Right lobe of liver (tissue), 6 donors: Measurements from ENCODE around the gene ANKRD33B. TPM values are rescaled to one million over a fixed set of nuclear protein-coding genes. Genes with fewer than 3 reads are reported as not detected.

Experiments used
- ATAC-seq, 4 donors: fragments of 200-7000 bp; cut with Tn5 transposase; one replicate each; pipeline ENCODE4 v1.9.1; 2020; ENCODE audit warnings: mild to moderate bottlenecking in 4 of 4, moderate library complexity in 4 of 4
- DNase-seq, 3 donors: peaks; one replicate each; pipeline ENCODE4 v3.0.0-alpha.2; 2020
- H3K27ac ChIP-seq, 3 donors: fragments of 200-600 bp; one replicate each; pipeline ENCODE4 v1.8.0; 2022
- H3K27me3 ChIP-seq, 2 donors: fragments of 200-600 bp; one replicate each; pipeline ENCODE4 v1.8.0; 2022
- H3K36me3 ChIP-seq, 4 donors: fragments of 200-600 bp; sonication (generic) in 1 of 4; one replicate each; pipeline versions ENCODE4 v1.5.1 to v1.8.0; 2017 to 2022; ENCODE audit warnings: control low read depth in 1 of 4
- H3K4me1 ChIP-seq, 4 donors: fragments of 200-600 bp; sonication (generic) in 1 of 4; one replicate each; pipeline versions ENCODE4 v1.5.1 to v1.8.0; 2017 to 2022; ENCODE audit warnings: control low read depth in 1 of 4
- H3K4me3 ChIP-seq, 3 donors: fragments of 200-600 bp; one replicate each; pipeline ENCODE4 v1.8.0; 2022
- H3K9me3 ChIP-seq, 4 donors: fragments of 200-600 bp; sonication (generic) in 1 of 4; one replicate each; pipeline versions ENCODE4 v1.5.1 to v1.8.0; 2017 to 2022; ENCODE audit warnings: control low read depth in 1 of 4
- POLR2A ChIP-seq: fragments of 450-650 bp; IDR thresholded peaks from one replicate; pipeline ENCODE4 v1.6.1; 2017; ENCODE audit warnings: antibody characterized with exemption, mild to moderate bottlenecking
- WGBS: methylation state at CpG from one replicate; pipeline ENCODE4 v1.1.6; 2018; ENCODE audit warnings: low coverage, low lambda C conversion rate; ENCODE audit not compliant: insufficient coverage; ENCODE audit errors: missing lambda C conversion rate; 5-methylcytosine and 5-hydroxymethylcytosine counted together
- intact Hi-C, 2 donors: fragments of 100-400 bp; cut with DNase I; formaldehyde crosslinking; loops; one replicate each; pipeline versions ENCODE4 v1.11.2 to v1.14.1; 2022
- total RNA-seq, 6 experiments: library from RNA; depleted of rRNA in 2 of 6; stranded (reverse); fragments of >200 nt in 2 of 6; fragmentation: NEBNext Ultra II Directional in 3 of 6; extraction: Animal tissue kit (Norgen Biotek cat#: 25700) in 3 of 6; gene quantifications; one replicate each; pipeline versions ENCODE4 v1.1.0 to v1.2.4, GENCODE V29; 2016 to 2023
- TF ChIP-seq, protein P1 (sequence below), 4 donors: fragments of 200-600 bp in 3 of 4; fragments of 450-650 bp in 1 of 4; IDR thresholded peaks; one replicate each; pipeline versions ENCODE4 v1.5.1 to v1.8.0; 2016 to 2022; ENCODE audit warnings: antibody characterized with exemption in 4 of 4, mild to moderate bottlenecking in 2 of 4
- donor health status: DM: no; HTN: yes; CAD: no.
- donor health status: DM: no; HTN: no; CAD: no.
- donor health status: DM: no; HTN: no; CAD: no.
- donor health status: DM: no; HTN: yes; CAD: no.
- donor health status: DM: no; HTN: yes; CAD: no.

Gene ANKRD33B
- total RNA-seq, 6 experiments from 2014 or later: 0.16 to 1.3 (median 0.29) TPM

DNA sequence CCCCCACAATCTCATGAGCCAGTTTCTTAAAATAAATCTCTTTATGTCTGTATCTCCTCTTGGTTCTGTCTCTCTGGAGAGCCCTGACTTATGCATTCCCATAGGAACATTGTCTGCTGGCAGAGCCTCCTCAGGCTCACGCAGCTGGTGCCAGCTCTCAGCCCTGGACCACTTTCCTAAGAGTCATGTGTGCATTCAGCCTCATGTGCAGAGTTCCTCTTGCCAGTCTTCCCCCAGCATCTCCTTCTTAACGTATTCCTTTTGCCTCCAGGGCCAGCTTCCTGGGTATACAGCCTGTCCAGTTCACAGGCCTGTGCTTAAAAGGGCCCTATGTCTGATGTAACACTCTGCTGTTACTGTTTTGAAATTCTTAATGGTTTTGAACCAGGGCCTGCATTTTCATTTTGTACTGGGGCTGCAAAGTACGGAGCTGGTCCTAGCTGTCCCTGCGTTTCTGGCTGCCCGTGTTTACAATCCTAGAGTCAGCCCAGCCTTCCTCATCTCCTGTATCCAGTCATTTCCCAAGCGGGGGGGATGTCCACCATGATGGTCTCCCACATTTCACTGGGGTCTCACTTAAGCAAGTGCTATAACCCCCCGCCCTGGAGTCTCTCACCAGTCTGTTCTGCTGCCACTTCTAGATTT is 18.1 kb downstream of the ANKRD33B start:
- Histone ChIP-seq H3K27me3 (no peaks in the 10 kb centered on the region), H3K36me3 (no peaks in the 10 kb centered on the region), H3K9me3 (no peaks in the 10 kb centered on the region), H3K27ac (no peak overlapping the region), H3K4me1 (no peaks in the 10 kb centered on the region), H3K4me3 (no peak overlapping the region)
- DNase-seq (peak in 1 of 3 donors; percentile 28), ATAC-seq (no peak)
- WGBS: 64% methylated on average over 5 of the region's 7 CpGs
- intact Hi-C loops: no loop called here
- no peak for TF ChIP-seq POLR2A
- TF ChIP-seq, protein P1, sequence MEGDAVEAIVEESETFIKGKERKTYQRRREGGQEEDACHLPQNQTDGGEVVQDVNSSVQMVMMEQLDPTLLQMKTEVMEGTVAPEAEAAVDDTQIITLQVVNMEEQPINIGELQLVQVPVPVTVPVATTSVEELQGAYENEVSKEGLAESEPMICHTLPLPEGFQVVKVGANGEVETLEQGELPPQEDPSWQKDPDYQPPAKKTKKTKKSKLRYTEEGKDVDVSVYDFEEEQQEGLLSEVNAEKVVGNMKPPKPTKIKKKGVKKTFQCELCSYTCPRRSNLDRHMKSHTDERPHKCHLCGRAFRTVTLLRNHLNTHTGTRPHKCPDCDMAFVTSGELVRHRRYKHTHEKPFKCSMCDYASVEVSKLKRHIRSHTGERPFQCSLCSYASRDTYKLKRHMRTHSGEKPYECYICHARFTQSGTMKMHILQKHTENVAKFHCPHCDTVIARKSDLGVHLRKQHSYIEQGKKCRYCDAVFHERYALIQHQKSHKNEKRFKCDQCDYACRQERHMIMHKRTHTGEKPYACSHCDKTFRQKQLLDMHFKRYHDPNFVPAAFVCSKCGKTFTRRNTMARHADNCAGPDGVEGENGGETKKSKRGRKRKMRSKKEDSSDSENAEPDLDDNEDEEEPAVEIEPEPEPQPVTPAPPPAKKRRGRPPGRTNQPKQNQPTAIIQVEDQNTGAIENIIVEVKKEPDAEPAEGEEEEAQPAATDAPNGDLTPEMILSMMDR (IDR thresholded peaks at IDR 0.05): no peak

DNA sequence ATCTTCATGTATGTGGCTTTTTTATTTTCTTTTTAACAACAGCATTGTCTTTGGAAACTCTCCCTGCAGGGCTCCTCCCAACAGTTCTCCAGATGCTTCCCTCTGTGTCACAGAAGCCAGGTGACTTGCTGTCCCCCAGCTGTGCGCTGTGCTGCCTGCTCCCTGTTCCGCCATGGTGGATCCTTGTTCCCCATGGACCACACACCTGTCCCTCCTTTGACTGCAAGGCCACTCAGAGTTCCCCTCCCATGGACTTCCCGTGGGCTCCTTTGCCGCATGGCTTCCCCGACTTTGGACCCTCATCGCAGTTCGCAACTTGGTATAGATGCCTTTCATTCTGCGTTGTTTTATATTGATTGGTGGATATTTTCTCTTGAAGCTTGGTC is 18.6 kb downstream of the ANKRD33B start:
- Histone ChIP-seq H3K4me1 (no peaks in the 10 kb centered on the region), H3K27ac (no peak overlapping the region), H3K4me3 (no peak overlapping the region), H3K36me3 (no peaks in the 10 kb centered on the region), H3K27me3 (no peaks in the 10 kb centered on the region), H3K9me3 (no peaks in the 10 kb centered on the region)
- intact Hi-C loops: no loop called here
- no peak for ATAC-seq
- DNase-seq: peak in 1 of 3 donors; percentile 29
- WGBS: 93% methylated on average over 8 of the region's 8 CpGs
- TF ChIP-seq POLR2A: no peak
- TF ChIP-seq, protein P1 (IDR thresholded peaks at IDR 0.05): no peak

DNA sequence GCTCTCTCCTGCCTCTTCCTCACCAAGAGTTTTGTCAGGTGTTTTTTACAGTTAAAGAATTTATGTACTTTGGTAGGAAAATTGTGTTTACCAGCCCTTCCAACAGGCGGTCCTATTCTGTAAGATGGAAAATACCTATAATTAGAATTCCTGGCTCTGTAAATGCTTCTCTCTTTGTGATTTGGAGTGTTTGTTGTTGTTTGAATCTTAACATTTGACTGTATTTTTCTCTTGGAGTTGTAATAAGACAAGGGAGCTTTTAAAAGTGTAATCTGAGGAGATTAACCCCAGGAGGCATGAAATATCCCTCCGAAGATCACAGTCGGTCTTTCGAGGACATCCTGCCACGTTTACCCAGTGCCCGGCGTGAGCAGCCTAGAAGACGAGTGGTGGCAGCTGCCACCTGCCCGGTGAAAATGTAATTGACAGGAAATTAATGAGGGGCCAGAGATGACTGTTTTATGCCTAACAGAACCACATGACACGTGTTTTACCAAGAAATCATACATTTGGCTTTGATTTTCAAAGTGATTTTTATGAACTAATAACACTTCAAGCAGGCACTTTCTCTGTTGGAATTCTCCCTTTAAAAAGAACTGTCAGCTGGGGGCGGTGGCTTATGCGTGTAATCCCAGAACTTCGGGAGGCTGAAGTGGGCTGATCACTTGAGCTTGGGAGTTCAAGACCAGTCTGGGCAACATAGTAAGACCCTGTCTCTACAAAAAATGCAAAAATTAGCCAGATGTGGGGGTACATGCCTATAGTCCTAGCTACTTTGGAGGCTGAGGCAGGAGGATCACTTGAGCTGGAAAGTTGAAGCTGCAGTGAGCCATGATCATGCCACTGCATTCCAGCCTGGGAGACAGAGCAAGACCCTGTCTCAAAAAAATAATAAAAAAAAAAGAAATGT is 20.0 kb downstream of the ANKRD33B start:
- ATAC-seq: no peak
- DNase-seq: no peak
- TF ChIP-seq POLR2A: no peak
- TF ChIP-seq, protein P1 (IDR thresholded peaks at IDR 0.05): no peak
- no peaks in the 10 kb centered on the region for H3K9me3 ChIP-seq
- H3K27me3 ChIP-seq: no peaks in the 10 kb centered on the region
- H3K4me1 ChIP-seq: no peaks in the 10 kb centered on the region
- H3K27ac ChIP-seq: no peak overlapping the region
- H3K4me3 ChIP-seq: no peak overlapping the region
- intact Hi-C loops: no loop called here
- 66% methylated on average over 13 of the region's 13 CpGs for WGBS
- H3K36me3 ChIP-seq: no peaks in the 10 kb centered on the region

DNA sequence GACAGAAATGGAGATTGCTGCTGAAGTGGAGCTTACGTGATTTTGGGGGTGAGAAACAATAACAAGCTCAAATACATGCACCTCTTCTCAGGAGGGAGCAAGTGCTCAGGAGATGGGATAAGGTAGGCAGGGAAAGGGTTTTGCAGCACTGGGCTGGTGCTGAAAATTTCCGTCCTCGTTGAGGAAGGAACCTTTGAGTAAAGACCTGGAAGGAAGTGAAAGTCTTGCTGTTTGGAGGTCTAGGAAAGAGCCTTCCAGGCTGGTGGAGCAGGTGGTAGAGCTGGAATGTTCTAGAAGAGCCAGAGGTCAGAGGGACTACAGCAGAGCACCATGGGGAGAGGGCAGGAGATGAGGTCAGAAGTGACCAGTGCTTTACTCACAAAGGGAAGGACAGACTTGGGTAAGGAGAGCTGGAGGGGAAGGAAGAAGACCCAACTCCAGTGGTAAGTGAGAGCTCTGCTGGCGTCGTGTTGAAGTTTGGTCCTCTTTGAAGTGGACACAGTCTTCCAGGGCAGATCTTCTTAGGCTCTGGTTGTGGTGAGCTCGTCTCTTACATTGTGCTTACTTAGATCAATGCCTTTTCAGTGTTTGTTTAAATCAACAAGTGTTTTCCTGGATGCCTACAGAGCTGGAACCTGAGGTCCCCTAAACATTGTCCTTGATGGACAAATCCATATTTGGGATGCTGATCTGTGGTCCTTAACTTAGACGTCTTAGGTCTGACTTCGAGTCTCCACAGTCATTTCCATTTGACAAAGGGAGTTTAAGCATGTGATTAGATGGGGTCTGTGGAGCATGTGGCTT is 21.0 kb downstream of the ANKRD33B start:
- Histone ChIP-seq H3K4me3 (no peak overlapping the region), H3K4me1 (no peaks in the 10 kb centered on the region), H3K9me3 (no peaks in the 10 kb centered on the region), H3K36me3 (no peaks in the 10 kb centered on the region), H3K27ac (no peak overlapping the region), H3K27me3 (no peaks in the 10 kb centered on the region)
- ATAC-seq: peak in 1 of 4 donors; percentile 19
- intact Hi-C loops: no loop called here
- TF ChIP-seq, protein P1 (IDR thresholded peaks at IDR 0.05): no peak
- TF ChIP-seq POLR2A: no peak
- no peak for DNase-seq
- 75% methylated on average over 5 of the region's 8 CpGs for WGBS
